A549 (cell line): ENCODE results near the gene BANF1.

Experiments
- CEBPB ChIP-seq, 2 experiments: fragments of >200 bp in 1 of 2; sonication (Bioruptor Twin) in 1 of 2; formaldehyde crosslinking in 1 of 2; IDR thresholded peaks; 2 replicates each; pipeline ENCODE4 v1.6.1; 2012 to 2016
- CHD2 ChIP-seq: fragments of 150-350 bp; IDR thresholded peaks from 2 replicates; pipeline ENCODE4 v1.6.1; 2014; ENCODE audit warnings: low read length; ENCODE audit not compliant: partially characterized antibody
- EHMT2 ChIP-seq: fragments of 200-600 bp; sonication (generic); IDR thresholded peaks from 2 replicates; pipeline ENCODE4 v1.6.1; 2016; ENCODE audit warnings: antibody characterized with exemption, low read depth, mild to moderate bottlenecking, moderate library complexity
- EP300 ChIP-seq, 2 experiments: fragments of >200 bp; sonication (Bioruptor Twin); formaldehyde crosslinking; IDR thresholded peaks; 2 replicates in 1 of 2; 3 replicates in 1 of 2; pipeline ENCODE4 v1.6.1; 2016 to 2017
- FOXS1 ChIP-seq: fragments of 250-450 bp; sonication (Bioruptor Pico); IDR thresholded peaks from 2 replicates; pipeline ENCODE4 v1.5.0; 2020; ENCODE audit warnings: mild to moderate bottlenecking, moderate library complexity
- KDM5A ChIP-seq: fragments of 200-600 bp; sonication (generic); IDR thresholded peaks from 2 replicates; pipeline ENCODE4 v1.6.1; 2016; ENCODE audit warnings: antibody characterized with exemption, mild to moderate bottlenecking
- POLR2AphosphoS2 ChIP-seq: conservative IDR thresholded peaks from 2 replicates; pipeline ENCODE4 v1.6.1; 2012; ENCODE audit warnings: low read length, improper control_type of control experiment, inconsistent platforms
- SREBF2 ChIP-seq: fragments of 450-650 bp; IDR thresholded peaks from 2 replicates; pipeline ENCODE4 v1.6.1; 2014; ENCODE audit warnings: mild to moderate bottlenecking, moderate library complexity
- TF ChIP-seq, protein P1 (sequence below): fragments of >200 bp; sonication (Bioruptor Twin); formaldehyde crosslinking; IDR thresholded peaks from 3 replicates; pipeline ENCODE4 v1.5.1; 2016
- TF ChIP-seq, protein P2 (sequence below): IDR thresholded peaks from 2 replicates; pipeline ENCODE4 v1.6.1; 2012
- TF ChIP-seq, protein P3 (sequence below): fragments of 200-600 bp; sonication (generic); IDR thresholded peaks from 2 replicates; pipeline ENCODE4 v1.6.1; 2016; ENCODE audit warnings: antibody characterized with exemption, mild to moderate bottlenecking, moderate library complexity

DNA sequence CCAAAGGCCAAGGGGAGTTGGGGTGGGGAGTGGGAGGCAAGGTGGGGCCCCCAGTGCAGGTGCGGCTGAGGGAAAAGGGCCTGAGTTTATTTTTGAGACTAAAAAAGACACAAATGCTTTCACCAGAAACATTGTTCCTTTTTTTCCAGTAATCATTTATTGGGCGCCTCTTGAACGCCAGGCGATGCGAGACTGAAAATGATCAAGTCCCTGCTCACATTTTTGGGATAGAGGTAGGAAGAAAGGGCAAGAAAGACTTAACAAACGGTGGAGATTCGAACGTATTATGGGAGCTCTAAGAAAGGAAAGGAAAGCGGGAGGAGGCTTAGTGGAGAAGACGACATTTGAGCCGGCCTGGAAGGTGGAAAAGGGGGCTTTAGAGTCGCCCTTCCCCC is 49.1 kb downstream of the BANF1 start:
- TF ChIP-seq CEBPB (IDR thresholded peaks at IDR 0.05) (no peak), FOXS1 (no peak), POLR2AphosphoS2 (no peak), EP300 (IDR thresholded peaks at IDR 0.05) (no peak), KDM5A (no peak), SREBF2 (no peak), EHMT2 (no peak), CHD2 (no peak)
- TF ChIP-seq, protein P1, sequence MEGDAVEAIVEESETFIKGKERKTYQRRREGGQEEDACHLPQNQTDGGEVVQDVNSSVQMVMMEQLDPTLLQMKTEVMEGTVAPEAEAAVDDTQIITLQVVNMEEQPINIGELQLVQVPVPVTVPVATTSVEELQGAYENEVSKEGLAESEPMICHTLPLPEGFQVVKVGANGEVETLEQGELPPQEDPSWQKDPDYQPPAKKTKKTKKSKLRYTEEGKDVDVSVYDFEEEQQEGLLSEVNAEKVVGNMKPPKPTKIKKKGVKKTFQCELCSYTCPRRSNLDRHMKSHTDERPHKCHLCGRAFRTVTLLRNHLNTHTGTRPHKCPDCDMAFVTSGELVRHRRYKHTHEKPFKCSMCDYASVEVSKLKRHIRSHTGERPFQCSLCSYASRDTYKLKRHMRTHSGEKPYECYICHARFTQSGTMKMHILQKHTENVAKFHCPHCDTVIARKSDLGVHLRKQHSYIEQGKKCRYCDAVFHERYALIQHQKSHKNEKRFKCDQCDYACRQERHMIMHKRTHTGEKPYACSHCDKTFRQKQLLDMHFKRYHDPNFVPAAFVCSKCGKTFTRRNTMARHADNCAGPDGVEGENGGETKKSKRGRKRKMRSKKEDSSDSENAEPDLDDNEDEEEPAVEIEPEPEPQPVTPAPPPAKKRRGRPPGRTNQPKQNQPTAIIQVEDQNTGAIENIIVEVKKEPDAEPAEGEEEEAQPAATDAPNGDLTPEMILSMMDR: no peak
- TF ChIP-seq, protein P2, sequence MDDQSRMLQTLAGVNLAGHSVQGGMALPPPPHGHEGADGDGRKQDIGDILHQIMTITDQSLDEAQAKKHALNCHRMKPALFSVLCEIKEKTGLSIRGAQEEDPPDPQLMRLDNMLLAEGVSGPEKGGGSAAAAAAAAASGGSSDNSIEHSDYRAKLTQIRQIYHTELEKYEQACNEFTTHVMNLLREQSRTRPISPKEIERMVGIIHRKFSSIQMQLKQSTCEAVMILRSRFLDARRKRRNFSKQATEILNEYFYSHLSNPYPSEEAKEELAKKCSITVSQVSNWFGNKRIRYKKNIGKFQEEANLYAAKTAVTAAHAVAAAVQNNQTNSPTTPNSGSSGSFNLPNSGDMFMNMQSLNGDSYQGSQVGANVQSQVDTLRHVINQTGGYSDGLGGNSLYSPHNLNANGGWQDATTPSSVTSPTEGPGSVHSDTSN: no peak
- TF ChIP-seq, protein P3, sequence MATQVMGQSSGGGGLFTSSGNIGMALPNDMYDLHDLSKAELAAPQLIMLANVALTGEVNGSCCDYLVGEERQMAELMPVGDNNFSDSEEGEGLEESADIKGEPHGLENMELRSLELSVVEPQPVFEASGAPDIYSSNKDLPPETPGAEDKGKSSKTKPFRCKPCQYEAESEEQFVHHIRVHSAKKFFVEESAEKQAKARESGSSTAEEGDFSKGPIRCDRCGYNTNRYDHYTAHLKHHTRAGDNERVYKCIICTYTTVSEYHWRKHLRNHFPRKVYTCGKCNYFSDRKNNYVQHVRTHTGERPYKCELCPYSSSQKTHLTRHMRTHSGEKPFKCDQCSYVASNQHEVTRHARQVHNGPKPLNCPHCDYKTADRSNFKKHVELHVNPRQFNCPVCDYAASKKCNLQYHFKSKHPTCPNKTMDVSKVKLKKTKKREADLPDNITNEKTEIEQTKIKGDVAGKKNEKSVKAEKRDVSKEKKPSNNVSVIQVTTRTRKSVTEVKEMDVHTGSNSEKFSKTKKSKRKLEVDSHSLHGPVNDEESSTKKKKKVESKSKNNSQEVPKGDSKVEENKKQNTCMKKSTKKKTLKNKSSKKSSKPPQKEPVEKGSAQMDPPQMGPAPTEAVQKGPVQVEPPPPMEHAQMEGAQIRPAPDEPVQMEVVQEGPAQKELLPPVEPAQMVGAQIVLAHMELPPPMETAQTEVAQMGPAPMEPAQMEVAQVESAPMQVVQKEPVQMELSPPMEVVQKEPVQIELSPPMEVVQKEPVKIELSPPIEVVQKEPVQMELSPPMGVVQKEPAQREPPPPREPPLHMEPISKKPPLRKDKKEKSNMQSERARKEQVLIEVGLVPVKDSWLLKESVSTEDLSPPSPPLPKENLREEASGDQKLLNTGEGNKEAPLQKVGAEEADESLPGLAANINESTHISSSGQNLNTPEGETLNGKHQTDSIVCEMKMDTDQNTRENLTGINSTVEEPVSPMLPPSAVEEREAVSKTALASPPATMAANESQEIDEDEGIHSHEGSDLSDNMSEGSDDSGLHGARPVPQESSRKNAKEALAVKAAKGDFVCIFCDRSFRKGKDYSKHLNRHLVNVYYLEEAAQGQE: no peak
